HepG2 (cell line): ENCODE measurements around the gene UBC.
"Not testable (repeated sequence)": the region's sequence is repeated elsewhere in the genome, so short reads cannot be mapped to it uniquely, and the experiment has no call there.

Experiments
- EZH2 ChIP-seq: conservative IDR thresholded peaks from 2 replicates; pipeline ENCODE4 v1.6.1; 2012; ENCODE audit warnings: mild to moderate bottlenecking, low read depth, low read length, moderate library complexity
- GTF2F1 ChIP-seq: fragments of 150-350 bp; IDR thresholded peaks from 2 replicates; pipeline ENCODE4 v1.6.1; 2014; ENCODE audit warnings: low read length
- GZF1 ChIP-seq: sonication (generic); formaldehyde crosslinking; IDR thresholded peaks from 2 replicates; pipeline ENCODE4 v1.5.1; 2020; ENCODE audit warnings: mild to moderate bottlenecking, missing genetic modification reagents
- JUN ChIP-seq: sonication (generic); formaldehyde crosslinking; IDR thresholded peaks from 2 replicates; pipeline ENCODE4 v1.4.0; 2020; ENCODE audit warnings: mild to moderate bottlenecking, missing genetic modification reagents
- ONECUT2 ChIP-seq: sonication (generic); formaldehyde crosslinking; IDR thresholded peaks from 2 replicates; pipeline ENCODE4 v1.4.0; 2020; ENCODE audit warnings: missing genetic modification reagents
- POLR2A ChIP-seq, 2 experiments: IDR thresholded peaks; 2 replicates each; pipeline ENCODE4 v1.6.1; 2011; ENCODE audit warnings: low read depth in 2 of 2, low read length in 2 of 2, mild to moderate bottlenecking in 1 of 2, moderate library complexity in 1 of 2; ENCODE audit not compliant: insufficient read depth in 1 of 2
- THRA ChIP-seq: sonication (generic); formaldehyde crosslinking; IDR thresholded peaks from 2 replicates; pipeline ENCODE4 v1.4.0; 2020; ENCODE audit warnings: missing genetic modification reagents, borderline replicate concordance
- ZFY ChIP-seq: sonication (generic); formaldehyde crosslinking; IDR thresholded peaks from 2 replicates; pipeline ENCODE4 v1.4.0; 2020; ENCODE audit warnings: missing genetic modification reagents

- not testable (repeated sequence) for TF ChIP-seq ZFY; ONECUT2 (CRISPR knock-in tag); EZH2; THRA (CRISPR knock-in tag); GZF1 (CRISPR knock-in tag); POLR2A (IDR thresholded peaks at IDR 0.05; ENCODE audit: insufficient read depth in 1 of 2, low read depth in 2 of 2, low read length in 2 of 2); GTF2F1; JUN (CRISPR knock-in tag)
These were observed 2.9 kb downstream of the UBC start for GRCh38 chr12:124911521-124911920.
